DND-41 (cell line): ENCODE data around the gene CPEB4.

Source experiments
- EZH2 ChIP-seq: IDR thresholded peaks from 3 replicates; pipeline ENCODE4 v1.6.1; 2012; ENCODE audit warnings: borderline replicate concordance, low read depth, mild to moderate bottlenecking, moderate library complexity, low read length, inconsistent platforms; ENCODE audit not compliant: severe bottlenecking
- TF ChIP-seq, protein P1 (sequence below): IDR thresholded peaks from 2 replicates; pipeline ENCODE4 v1.5.1; 2012; ENCODE audit warnings: borderline replicate concordance, low read length, moderate library complexity, mild to moderate bottlenecking; ENCODE audit not compliant: poor library complexity, severe bottlenecking; ENCODE audit errors: extremely low read depth

DNA sequence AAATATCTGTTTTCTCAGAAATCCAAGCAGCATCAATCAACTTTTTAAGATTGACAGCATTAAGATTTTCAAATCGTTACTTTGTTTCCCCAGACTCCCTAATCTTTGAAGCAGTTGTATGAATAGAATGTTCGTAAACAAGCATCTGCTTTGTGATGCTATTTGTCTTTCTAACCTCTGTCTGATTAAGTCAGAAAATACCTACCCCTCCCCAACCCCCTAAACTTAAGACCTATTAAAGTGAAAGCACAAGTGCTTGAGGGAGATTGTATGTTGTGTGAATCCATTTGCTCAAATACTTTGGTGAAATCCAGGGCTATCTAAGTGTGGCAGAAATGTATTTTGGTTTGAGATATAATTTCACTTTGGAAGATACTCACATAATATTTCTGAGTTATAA is 53.0 kb downstream of the CPEB4 start:
- TF ChIP-seq, protein P1, sequence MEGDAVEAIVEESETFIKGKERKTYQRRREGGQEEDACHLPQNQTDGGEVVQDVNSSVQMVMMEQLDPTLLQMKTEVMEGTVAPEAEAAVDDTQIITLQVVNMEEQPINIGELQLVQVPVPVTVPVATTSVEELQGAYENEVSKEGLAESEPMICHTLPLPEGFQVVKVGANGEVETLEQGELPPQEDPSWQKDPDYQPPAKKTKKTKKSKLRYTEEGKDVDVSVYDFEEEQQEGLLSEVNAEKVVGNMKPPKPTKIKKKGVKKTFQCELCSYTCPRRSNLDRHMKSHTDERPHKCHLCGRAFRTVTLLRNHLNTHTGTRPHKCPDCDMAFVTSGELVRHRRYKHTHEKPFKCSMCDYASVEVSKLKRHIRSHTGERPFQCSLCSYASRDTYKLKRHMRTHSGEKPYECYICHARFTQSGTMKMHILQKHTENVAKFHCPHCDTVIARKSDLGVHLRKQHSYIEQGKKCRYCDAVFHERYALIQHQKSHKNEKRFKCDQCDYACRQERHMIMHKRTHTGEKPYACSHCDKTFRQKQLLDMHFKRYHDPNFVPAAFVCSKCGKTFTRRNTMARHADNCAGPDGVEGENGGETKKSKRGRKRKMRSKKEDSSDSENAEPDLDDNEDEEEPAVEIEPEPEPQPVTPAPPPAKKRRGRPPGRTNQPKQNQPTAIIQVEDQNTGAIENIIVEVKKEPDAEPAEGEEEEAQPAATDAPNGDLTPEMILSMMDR, result no peak
- TF ChIP-seq EZH2, result no peak
